ENCODE results near the gene TARM1. TPM values are rescaled to one million over a fixed set of nuclear protein-coding genes. Genes with fewer than 3 reads are reported as not detected.
"Not testable (repeated sequence)": the region's sequence is repeated elsewhere in the genome, so short reads cannot be mapped to it uniquely, and the experiment has no call there.

The TARM1 gene
- total RNA-seq, 1 donor from 2014 or later = not detected

DNA sequence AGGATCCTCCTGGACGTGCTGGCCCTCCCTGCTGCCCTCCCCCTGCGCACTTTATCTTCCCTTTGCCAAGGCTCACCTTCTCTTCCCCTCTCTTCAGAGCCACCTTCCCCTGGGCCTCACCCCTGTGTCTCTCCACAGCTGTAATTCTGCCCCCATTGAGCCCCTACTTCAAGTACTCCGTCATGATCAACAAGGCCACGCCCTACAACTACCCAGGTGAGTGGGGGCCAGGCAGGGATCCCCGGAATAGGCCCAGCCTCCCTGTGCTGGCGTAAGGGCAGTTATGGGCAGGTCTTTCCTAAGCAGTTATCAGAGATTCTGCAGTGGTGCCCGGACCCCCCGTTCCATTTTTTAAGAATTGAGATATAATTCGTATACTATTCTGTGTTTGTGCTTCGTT lies 24.6 kb upstream of the TARM1 start:
- H3K27ac ChIP-seq = no peak overlapping the region
- peaks cover 20% of the 10 kb centered on the region for H3K4me1 ChIP-seq
- no peak for DNase-seq (ENCODE audit: extremely low spot score in 2 of 2)
- TF ChIP-seq POLR2AphosphoS5 (IDR thresholded peaks at IDR 0.05; ENCODE audit: insufficient read depth in 1 of 2, low read depth in 1 of 2) = no peak
- TF ChIP-seq POLR2A (IDR thresholded peaks at IDR 0.05) = no peak
- no peak for TF ChIP-seq CTCF (IDR thresholded peaks at IDR 0.05)
- H3K4me3 ChIP-seq = no peak overlapping the region
- H3K27me3 ChIP-seq = no peaks in the 10 kb centered on the region
- no peaks in the 10 kb centered on the region for H3K9me3 ChIP-seq
- intact Hi-C loops (cut with DNase I) = no loop called here
- H3K36me3 ChIP-seq = peaks cover 0 to 42% of the 10 kb centered on the region in 2 donors

- Histone ChIP-seq H3K36me3 (peaks cover 0 to 36% of the 10 kb centered on the region in 2 donors), H3K27ac (no peak overlapping the region), H3K4me3 (no peak overlapping the region), H3K9me3 (no peaks in the 10 kb centered on the region), H3K27me3 (no peaks in the 10 kb centered on the region), H3K4me1 (peaks cover 20% of the 10 kb centered on the region)
- DNase-seq (ENCODE audit: extremely low spot score in 2 of 2) = no peak
- intact Hi-C loops (cut with DNase I) = no loop called here
- TF ChIP-seq POLR2AphosphoS5 (IDR thresholded peaks at IDR 0.05; ENCODE audit: insufficient read depth in 1 of 2, low read depth in 1 of 2) (no peak), POLR2A (IDR thresholded peaks at IDR 0.05) (no peak), CTCF (IDR thresholded peaks at IDR 0.05) (no peak)
Measured at GRCh38 chr19:54104998-54105715, 24.0 kb upstream of the TARM1 start.

- Histone ChIP-seq H3K4me1 (peaks cover 20% of the 10 kb centered on the region), H3K4me3 (peak within 1 kb of the TSS; percentile 96 to 97), H3K27ac (peak within 1 kb of the TSS; percentile 66), H3K9me3 (no peaks in the 10 kb centered on the region), H3K36me3 (peaks cover 0 to 12% of the 10 kb centered on the region in 2 donors), H3K27me3 (no peaks in the 10 kb centered on the region)
- TF ChIP-seq CTCF (IDR thresholded peaks at IDR 0.05) (no peak), POLR2A (IDR thresholded peaks at IDR 0.05) (peak in 1 of 2 donors; percentile 18), POLR2AphosphoS5 (IDR thresholded peaks at IDR 0.05; ENCODE audit: insufficient read depth in 1 of 2, low read depth in 1 of 2) (peak; percentile 86 to 100)
- intact Hi-C loops (cut with DNase I) = no loop called here
- DNase-seq (ENCODE audit: extremely low spot score in 2 of 2) = peak in 1 of 2 donors; percentile 95
Measured at GRCh38 chr19:54102421-54103169, 21.4 kb upstream of the TARM1 start, which contains the start of gene NDUFA3. NDUFA3 (plus strand) TSS chr19:54102855; CDS start chr19:54102879, 24 bp downstream.

DNA sequence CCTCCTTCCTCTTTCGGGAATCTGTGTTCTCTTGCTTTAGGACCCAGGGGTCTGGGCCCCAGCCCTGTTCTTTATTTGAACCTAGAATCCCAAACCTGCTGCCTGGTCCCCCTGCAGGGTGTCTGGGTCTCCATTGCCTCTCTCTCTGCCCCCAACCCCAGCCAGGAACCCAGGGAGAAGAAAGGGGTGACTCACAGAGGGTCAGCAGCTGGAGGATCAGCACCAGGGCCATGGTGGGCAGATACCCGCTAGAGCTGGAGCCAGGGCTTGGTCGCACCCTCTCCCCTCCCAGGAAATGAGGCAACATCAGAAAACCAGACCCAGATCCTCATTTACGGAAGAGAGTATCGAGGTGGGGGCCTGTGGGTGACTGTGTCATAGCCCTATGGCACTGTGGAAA lies 19.4 kb upstream of the TARM1 start, which contains the start of gene OSCAR:
Gene OSCAR, minus strand, starts transcription at position 243 of the 400 bp plus-strand sequence. Its CDS starts 11 bp downstream, at position 232.
- peaks cover 29% of the 10 kb centered on the region for H3K4me1 ChIP-seq
- TF ChIP-seq POLR2A (IDR thresholded peaks at IDR 0.05) (no peak), POLR2AphosphoS5 (IDR thresholded peaks at IDR 0.05; ENCODE audit: insufficient read depth in 1 of 2, low read depth in 1 of 2) (no peak), CTCF (IDR thresholded peaks at IDR 0.05) (no peak)
- no peak for DNase-seq (ENCODE audit: extremely low spot score in 2 of 2)
- H3K9me3 ChIP-seq = no peaks in the 10 kb centered on the region
- no peaks in the 10 kb centered on the region for H3K36me3 ChIP-seq
- intact Hi-C loops (cut with DNase I) = no loop called here
- no peak within 1 kb of the TSS for H3K27ac ChIP-seq
- H3K4me3 ChIP-seq = no peak within 1 kb of the TSS
- no peaks in the 10 kb centered on the region for H3K27me3 ChIP-seq

DNA sequence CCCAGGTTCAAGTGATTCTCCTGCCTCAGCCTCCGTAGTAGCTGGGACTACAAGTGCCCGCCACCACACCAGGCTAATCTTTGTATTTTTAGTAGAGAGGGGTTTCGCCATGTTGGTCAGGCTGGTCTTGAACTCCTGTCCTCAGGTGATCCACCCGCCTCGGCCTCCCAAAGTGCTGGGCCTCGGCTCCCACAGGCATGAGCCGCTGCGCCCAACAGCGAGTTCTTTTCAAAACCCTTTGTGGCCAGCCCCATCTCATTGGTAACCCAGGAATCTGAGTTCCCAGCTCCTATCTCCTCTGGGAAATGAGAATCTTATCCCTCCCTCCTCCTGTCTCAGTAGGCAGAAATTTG lies 18.7 kb upstream of the TARM1 start:
- intact Hi-C loops (cut with DNase I); H3K27me3 ChIP-seq; DNase-seq (ENCODE audit: extremely low spot score in 2 of 2); H3K36me3 ChIP-seq; H3K27ac ChIP-seq; H3K9me3 ChIP-seq; H3K4me3 ChIP-seq: not testable (repeated sequence)
- peaks cover 33% of the 10 kb centered on the region for H3K4me1 ChIP-seq

All from vagina (tissue), 2 donors.